Osteoblast (primary cell): ENCODE data around the gene DNAH6. TPM values are rescaled to one million over a fixed set of nuclear protein-coding genes. Genes with fewer than 3 reads are reported as not detected.
"Not testable (repeated sequence)": the region's sequence is repeated elsewhere in the genome, so short reads cannot be mapped to it uniquely, and the experiment has no call there.

Source experiments
- DNase-seq: peaks from one replicate; pipeline ENCODE4 v3.0.0; 2011; ENCODE audit warnings: low spot score, mixed read lengths; ENCODE audit not compliant: insufficient read length; ENCODE audit errors: missing footprints
- H2AFZ ChIP-seq: 2 replicates; pipeline ENCODE4 v1.6.0; 2011; ENCODE audit warnings: mild to moderate bottlenecking, low read length
- H3K27ac ChIP-seq: 2 replicates; pipeline ENCODE4 v1.5.1; 2011; ENCODE audit warnings: mild to moderate bottlenecking, low read depth, low read length, moderate library complexity
- H3K27me3 ChIP-seq: 2 replicates; pipeline ENCODE4 v1.6.0; 2012; ENCODE audit warnings: mild to moderate bottlenecking, control low read depth, inconsistent platforms, low read length, moderate library complexity; ENCODE audit not compliant: insufficient read depth
- H3K36me3 ChIP-seq: 2 replicates; pipeline ENCODE4 v1.5.1; 2011; ENCODE audit warnings: mild to moderate bottlenecking, low read length, control low read depth, moderate library complexity; ENCODE audit not compliant: insufficient read depth
- H3K4me1 ChIP-seq: 2 replicates; pipeline ENCODE4 v1.5.1; 2011; ENCODE audit warnings: mild to moderate bottlenecking, low read length, control low read depth, moderate library complexity; ENCODE audit not compliant: insufficient read depth
- H3K4me2 ChIP-seq: 2 replicates; pipeline ENCODE4 v1.6.0; 2011; ENCODE audit warnings: mild to moderate bottlenecking, low read length; ENCODE audit not compliant: insufficient read depth
- H3K4me3 ChIP-seq: fragments of 200-600 bp; sonication (generic); 3 replicates; pipeline ENCODE4 v1.5.1; 2012; ENCODE audit warnings: mild to moderate bottlenecking, low read length, inconsistent platforms; ENCODE audit not compliant: insufficient read depth
- H3K79me2 ChIP-seq: 2 replicates; pipeline ENCODE4 v1.6.0; 2012; ENCODE audit warnings: mild to moderate bottlenecking, low read length, control low read depth, inconsistent platforms; ENCODE audit not compliant: insufficient read depth
- H3K9me3 ChIP-seq: 2 replicates; pipeline ENCODE4 v1.5.1; 2011; ENCODE audit warnings: low read depth, low read length, control low read depth
- H4K20me1 ChIP-seq: 2 replicates; pipeline ENCODE4 v1.6.0; 2012; ENCODE audit warnings: mild to moderate bottlenecking, low read length, control low read depth; ENCODE audit not compliant: insufficient read depth
- total RNA-seq: library from RNA; depleted of rRNA; stranded (reverse); fragments of >200 nt; gene quantifications from 2 replicates; pipeline ENCODE4 v1.2.3, GENCODE V29; 2012
- TF ChIP-seq, protein P1 (sequence below): IDR thresholded peaks from 2 replicates; pipeline ENCODE4 v1.5.1; 2011; ENCODE audit warnings: mild to moderate bottlenecking, low read depth, low read length, moderate library complexity; ENCODE audit errors: extremely low read depth

DNAH6 gene
- total RNA-seq, 1 donor: 0.36 TPM

DNA sequence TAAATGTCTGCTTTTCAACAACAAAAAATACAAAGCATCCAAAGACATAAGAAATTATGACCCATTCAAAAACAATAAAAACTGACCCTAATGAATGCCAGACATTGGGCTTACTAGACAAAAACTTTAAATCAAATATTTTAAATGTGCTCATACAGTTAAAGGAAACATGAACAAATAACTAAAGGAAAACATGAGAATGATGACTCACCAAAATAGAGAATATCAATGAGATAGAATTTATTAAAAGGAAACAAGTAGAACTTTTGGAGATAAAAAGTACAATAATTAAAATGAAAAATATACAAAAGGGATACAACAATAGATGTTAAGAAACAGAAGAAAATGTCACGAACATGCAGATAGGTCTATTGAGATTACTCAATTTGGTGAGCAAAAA, 254.0 kb downstream of the DNAH6 start:
- DNase-seq: no peak
- Histone ChIP-seq H3K36me3 (no peaks in the 10 kb centered on the region), H3K4me3 (no peak overlapping the region), H3K4me2 (no peak overlapping the region), H4K20me1 (no peaks in the 10 kb centered on the region), H3K79me2 (no peaks in the 10 kb centered on the region), H2AFZ (no peak overlapping the region), H3K9me3 (no peaks in the 10 kb centered on the region), H3K27ac (no peak overlapping the region), H3K4me1 (no peaks in the 10 kb centered on the region), H3K27me3 (no peaks in the 10 kb centered on the region)
- TF ChIP-seq, protein P1, sequence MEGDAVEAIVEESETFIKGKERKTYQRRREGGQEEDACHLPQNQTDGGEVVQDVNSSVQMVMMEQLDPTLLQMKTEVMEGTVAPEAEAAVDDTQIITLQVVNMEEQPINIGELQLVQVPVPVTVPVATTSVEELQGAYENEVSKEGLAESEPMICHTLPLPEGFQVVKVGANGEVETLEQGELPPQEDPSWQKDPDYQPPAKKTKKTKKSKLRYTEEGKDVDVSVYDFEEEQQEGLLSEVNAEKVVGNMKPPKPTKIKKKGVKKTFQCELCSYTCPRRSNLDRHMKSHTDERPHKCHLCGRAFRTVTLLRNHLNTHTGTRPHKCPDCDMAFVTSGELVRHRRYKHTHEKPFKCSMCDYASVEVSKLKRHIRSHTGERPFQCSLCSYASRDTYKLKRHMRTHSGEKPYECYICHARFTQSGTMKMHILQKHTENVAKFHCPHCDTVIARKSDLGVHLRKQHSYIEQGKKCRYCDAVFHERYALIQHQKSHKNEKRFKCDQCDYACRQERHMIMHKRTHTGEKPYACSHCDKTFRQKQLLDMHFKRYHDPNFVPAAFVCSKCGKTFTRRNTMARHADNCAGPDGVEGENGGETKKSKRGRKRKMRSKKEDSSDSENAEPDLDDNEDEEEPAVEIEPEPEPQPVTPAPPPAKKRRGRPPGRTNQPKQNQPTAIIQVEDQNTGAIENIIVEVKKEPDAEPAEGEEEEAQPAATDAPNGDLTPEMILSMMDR: no peak

GRCh38 chr2:84771251-84771650, 255.0 kb downstream of the DNAH6 start:
- Histone ChIP-seq H3K79me2 (no peaks in the 10 kb centered on the region), H3K4me1 (no peaks in the 10 kb centered on the region), H2AFZ (no peak overlapping the region), H3K27me3 (no peaks in the 10 kb centered on the region), H3K9me3 (no peaks in the 10 kb centered on the region), H3K36me3 (no peaks in the 10 kb centered on the region), H4K20me1 (no peaks in the 10 kb centered on the region), H3K27ac (no peak overlapping the region), H3K4me2 (no peak overlapping the region), H3K4me3 (no peak overlapping the region)
- TF ChIP-seq, protein P1: no peak
- no peak for DNase-seq

- H3K27me3 ChIP-seq, H2AFZ ChIP-seq, DNase-seq: not testable (repeated sequence)
Measured at GRCh38 chr2:84773562-84773961, 257.3 kb downstream of the DNAH6 start.

GRCh38 chr2:84776011-84776410, 259.7 kb downstream of the DNAH6 start:
- no peaks in the 10 kb centered on the region for H3K27me3 ChIP-seq
- DNase-seq: no peak
- H3K4me3 ChIP-seq: no peak overlapping the region
- TF ChIP-seq, protein P1: no peak
- H3K36me3 ChIP-seq: no peaks in the 10 kb centered on the region
- H2AFZ ChIP-seq: no peak overlapping the region
- H3K79me2 ChIP-seq: no peaks in the 10 kb centered on the region
- H3K27ac ChIP-seq: no peak overlapping the region
- no peaks in the 10 kb centered on the region for H3K4me1 ChIP-seq
- H3K9me3 ChIP-seq: no peaks in the 10 kb centered on the region
- H4K20me1 ChIP-seq: no peaks in the 10 kb centered on the region
- H3K4me2 ChIP-seq: no peak overlapping the region

More at GRCh38 chr2:84773562-84773961, 257.3 kb downstream of the DNAH6 start:
- H3K9me3 ChIP-seq, H3K4me2 ChIP-seq, H3K4me1 ChIP-seq, H3K27ac ChIP-seq, H4K20me1 ChIP-seq, H3K79me2 ChIP-seq, H3K36me3 ChIP-seq, H3K4me3 ChIP-seq: not testable (repeated sequence)
